PFSK-1 (cell line): ENCODE data around the gene NDUFA12. TPM values are rescaled to one million over a fixed set of nuclear protein-coding genes. Genes with fewer than 3 reads are reported as not detected.

Source experiments
- FOXP2 ChIP-seq: optimal IDR thresholded peaks from 2 replicates; pipeline ENCODE3; 2011; ENCODE audit warnings: borderline replicate concordance, control low read depth, inconsistent platforms; ENCODE audit not compliant: insufficient read depth; ENCODE audit errors: extremely low read length, extremely low read depth
- POLR2AphosphoS5 ChIP-seq: IDR thresholded peaks from 2 replicates; pipeline ENCODE4 v1.6.1; 2012; ENCODE audit warnings: low read depth, mild to moderate bottlenecking, control low read depth, low read length, moderate library complexity
- REST ChIP-seq, 2 experiments: IDR thresholded peaks; 2 replicates each; pipeline versions ENCODE4 v1.6.1 to v1.8.0; 2011 to 2012; ENCODE audit warnings: low read depth in 2 of 2, low read length in 2 of 2, control low read depth in 1 of 2, inconsistent platforms in 1 of 2, mild to moderate bottlenecking in 1 of 2, moderate library complexity in 1 of 2; ENCODE audit not compliant: insufficient read depth in 1 of 2
- SIN3A ChIP-seq: IDR thresholded peaks from 2 replicates; pipeline ENCODE4 v1.6.1; 2012; ENCODE audit warnings: mild to moderate bottlenecking, low read length, moderate library complexity, borderline replicate concordance; ENCODE audit not compliant: insufficient read depth
- TAF1 ChIP-seq: IDR thresholded peaks from 2 replicates; pipeline ENCODE4 v1.6.1; 2012; ENCODE audit warnings: low read length, control low read depth, borderline replicate concordance; ENCODE audit not compliant: insufficient read depth
- polyA plus RNA-seq: library from polyadenylated mRNA; unstranded; fragments of >200 nt; gene quantifications from one replicate; pipeline ENCODE4 v1.2.1, GENCODE V29; 2012; ENCODE audit warnings: low read depth, missing spikeins; ENCODE audit not compliant: insufficient read length

NDUFA12 gene
- 96.7 TPM for polyA plus RNA-seq

- TF ChIP-seq FOXP2, result peak; percentile 94
- no peak; a peak in 1 of 4 replicates for TF ChIP-seq REST (IDR thresholded peaks at IDR 0.05; ENCODE audit: insufficient read depth in 1 of 2, low read depth in 2 of 2, low read length in 2 of 2)
- peak; percentile 97 for TF ChIP-seq TAF1
- peak; percentile 65; the same call in 1 of the 2 replicates for TF ChIP-seq SIN3A
- TF ChIP-seq POLR2AphosphoS5, result peak; percentile 98
These were observed at the start of gene NDUFA12 for GRCh38 chr12:95003213-95003920. Gene NDUFA12, minus strand, starts transcription at chr12:95003697. Its CDS starts 17 bp downstream, at chr12:95003680.

DNA sequence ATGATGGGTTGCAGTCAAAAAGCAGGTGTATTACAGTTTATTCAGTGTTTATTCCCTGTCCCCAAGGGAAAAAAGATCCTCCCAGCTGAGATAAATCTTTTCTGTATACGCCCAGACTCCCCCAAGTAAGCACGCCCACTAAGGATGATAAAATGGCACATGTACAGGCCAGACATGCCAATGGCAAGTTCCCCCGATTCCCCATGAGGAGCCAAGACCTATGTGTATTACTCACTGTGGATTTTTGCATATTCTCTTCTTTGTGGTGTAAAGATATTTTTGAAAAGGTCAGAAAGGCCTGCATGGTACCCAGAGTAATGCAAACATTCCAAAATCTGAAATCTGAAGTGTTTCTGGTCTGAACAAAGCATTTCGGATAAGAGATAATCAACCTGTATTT is 47.7 kb upstream of the NDUFA12 start:
- TF ChIP-seq SIN3A, result no peak
- no peak for TF ChIP-seq FOXP2
- no peak for TF ChIP-seq REST (IDR thresholded peaks at IDR 0.05; ENCODE audit: insufficient read depth in 1 of 2, low read depth in 2 of 2, low read length in 2 of 2)
- TF ChIP-seq TAF1, result no peak
- no peak for TF ChIP-seq POLR2AphosphoS5

DNA sequence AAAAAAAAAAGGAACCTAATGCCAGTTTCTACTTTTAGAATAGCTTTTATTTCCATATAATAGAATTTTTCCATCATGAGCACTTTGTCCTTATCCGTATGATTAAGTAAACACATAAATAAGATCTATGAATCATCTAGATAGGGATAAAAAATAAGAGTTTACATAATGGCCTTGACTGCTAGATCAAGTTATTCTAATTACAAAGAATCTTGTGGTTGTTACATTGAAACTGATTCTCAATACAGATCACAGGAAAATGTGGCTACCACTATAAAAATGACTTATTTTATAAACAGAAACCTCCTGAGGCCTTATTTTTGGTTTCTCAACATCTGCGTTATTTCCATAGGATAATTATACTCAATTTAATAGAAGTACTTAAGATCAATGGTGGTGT is 34.4 kb upstream of the NDUFA12 start:
- TF ChIP-seq REST (IDR thresholded peaks at IDR 0.05; ENCODE audit: insufficient read depth in 1 of 2, low read depth in 2 of 2, low read length in 2 of 2), result no peak
- TF ChIP-seq POLR2AphosphoS5, result no peak
- no peak for TF ChIP-seq TAF1
- TF ChIP-seq FOXP2, result no peak

DNA sequence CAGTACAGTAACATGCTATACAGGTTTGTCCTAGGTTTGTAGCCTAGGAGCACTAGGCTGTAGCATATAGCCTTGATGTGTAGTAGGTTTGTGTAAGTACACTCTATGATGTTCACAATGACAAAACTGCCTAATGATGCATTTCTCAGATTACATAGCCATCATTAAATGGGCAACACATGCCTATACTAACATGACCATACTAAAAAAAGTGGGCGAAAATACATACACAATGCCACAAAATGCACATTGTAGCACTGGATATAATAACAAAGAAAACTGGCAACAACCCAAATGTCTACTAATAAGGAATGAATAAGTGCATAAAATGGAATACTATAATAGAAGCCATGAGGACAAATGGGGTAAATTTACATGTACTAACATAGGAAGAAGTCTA is 31.3 kb upstream of the NDUFA12 start:
- TF ChIP-seq SIN3A (no peak), POLR2AphosphoS5 (no peak), REST (IDR thresholded peaks at IDR 0.05; ENCODE audit: insufficient read depth in 1 of 2, low read depth in 2 of 2, low read length in 2 of 2) (no peak), FOXP2 (no peak), TAF1 (no peak)
